Regular cardiac myocyte (primary cell): ENCODE results near the gene OR56B1. TPM values are rescaled to one million over a fixed set of nuclear protein-coding genes. Genes with fewer than 3 reads are reported as not detected.

ENCODE experiments used
- total RNA-seq: library from RNA; depleted of rRNA; stranded (reverse); fragments of >200 nt; gene quantifications from 2 replicates; pipeline ENCODE4 v1.2.3, GENCODE V29; 2014

OR56B1 gene, protein sequence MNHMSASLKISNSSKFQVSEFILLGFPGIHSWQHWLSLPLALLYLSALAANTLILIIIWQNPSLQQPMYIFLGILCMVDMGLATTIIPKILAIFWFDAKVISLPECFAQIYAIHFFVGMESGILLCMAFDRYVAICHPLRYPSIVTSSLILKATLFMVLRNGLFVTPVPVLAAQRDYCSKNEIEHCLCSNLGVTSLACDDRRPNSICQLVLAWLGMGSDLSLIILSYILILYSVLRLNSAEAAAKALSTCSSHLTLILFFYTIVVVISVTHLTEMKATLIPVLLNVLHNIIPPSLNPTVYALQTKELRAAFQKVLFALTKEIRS
- total RNA-seq: not detected in 2 replicates

DNA sequence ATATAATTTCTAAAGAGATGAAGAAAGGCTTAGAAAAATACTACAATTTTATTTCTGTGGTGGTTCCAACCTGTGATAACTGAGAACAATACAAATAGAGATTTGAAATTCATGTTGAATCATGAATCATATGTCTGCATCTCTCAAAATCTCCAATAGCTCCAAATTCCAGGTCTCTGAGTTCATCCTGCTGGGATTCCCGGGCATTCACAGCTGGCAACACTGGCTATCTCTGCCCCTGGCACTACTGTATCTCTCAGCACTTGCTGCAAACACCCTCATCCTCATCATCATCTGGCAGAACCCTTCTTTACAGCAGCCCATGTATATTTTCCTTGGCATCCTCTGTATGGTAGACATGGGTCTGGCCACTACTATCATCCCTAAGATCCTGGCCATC is at the start of gene OR56B1:
OR56B1 (plus strand) TSS at position 53 of the 400 bp plus-strand sequence; CDS start at position 122, 69 bp downstream.

GRCh38 chr11:5689551-5689983 is 46.7 kb upstream of the OR56B1 start, which contains the start of gene TRIM22:
Gene TRIM22, plus strand, starts transcription at chr11:5689790. Its CDS starts 6,443 bp downstream, at chr11:5696233.

GRCh38 chr11:5753943-5754342 is 17.7 kb downstream of the OR56B1 start, which contains the start of gene OR52N4:
Gene OR52N4, plus strand, starts transcription at chr11:5754243. Its CDS starts 498 bp downstream, at chr11:5754741.

GRCh38 chr11:5783255-5783654 is 47.0 kb downstream of the OR56B1 start, which contains the start of gene OR52N5:
Gene OR52N5, minus strand, starts transcription at chr11:5783355. Its CDS starts 4,721 bp downstream, at chr11:5778634.

Other genes with a start within 250 kb of the OR56B1 start
- gene OR52D1, start 247.8 kb upstream of the OR56B1 start, total RNA-seq: not detected in 2 replicates
- gene UBQLN3, start 226.5 kb upstream of the OR56B1 start, total RNA-seq: not detected in 2 replicates
- under 0.01 TPM in 1 of 2 replicates, not detected in the other for gene UBQLNL, start 219.7 kb upstream of the OR56B1 start, total RNA-seq
- gene OR52H1, start 187.9 kb upstream of the OR56B1 start, total RNA-seq: 0.19 and 0.56 TPM in 2 replicates
- gene OR52B6, start 155.6 kb upstream of the OR56B1 start, total RNA-seq: not detected in 2 replicates
- gene TRIM6, start 139.8 kb upstream of the OR56B1 start, total RNA-seq: 2.8 and 5.2 TPM in 2 replicates
- gene TRIM34, start 111.4 kb upstream of the OR56B1 start, total RNA-seq: 8.6 and 13.2 TPM in 2 replicates
- gene TRIM5, start 51.4 kb upstream of the OR56B1 start, total RNA-seq: 42.2 and 49.3 TPM in 2 replicates
- 68.2 and 177 TPM in 2 replicates for gene TRIM22, start 46.7 kb upstream of the OR56B1 start, total RNA-seq
- gene OR52N4, start 17.8 kb downstream of the OR56B1 start, total RNA-seq: not detected in 2 replicates
- not detected in 2 replicates for gene OR52N5, start 46.9 kb downstream of the OR56B1 start, total RNA-seq
- gene OR52N1, start 54.8 kb downstream of the OR56B1 start, total RNA-seq: not detected in 2 replicates
- not detected in 2 replicates for gene OR52N2, start 72.5 kb downstream of the OR56B1 start, total RNA-seq
- gene OR52E6, start 105.4 kb downstream of the OR56B1 start, total RNA-seq: not detected in 2 replicates
- gene OR52E8, start 121.2 kb downstream of the OR56B1 start, total RNA-seq: not detected in 2 replicates
- not detected in 2 replicates for gene OR52E4, start 144.2 kb downstream of the OR56B1 start, total RNA-seq
- gene OR52E5, start 156.8 kb downstream of the OR56B1 start, total RNA-seq: not detected in 2 replicates
- gene OR56A3, start 205.8 kb downstream of the OR56B1 start, total RNA-seq: not detected in 2 replicates
- not detected in 2 replicates for gene OR56A5, start 232.0 kb downstream of the OR56B1 start, total RNA-seq